Liver (tissue), 9 donors: ENCODE data around the gene TSSC4. TPM values are rescaled to one million over a fixed set of nuclear protein-coding genes. Genes with fewer than 3 reads are reported as not detected.

ENCODE experiments used
- DNase-seq: peaks from one replicate; pipeline ENCODE4 v3.0.0-alpha.2; 2017; ENCODE audit warnings: low spot score
- H3K27ac ChIP-seq, 2 donors: one replicate each; pipeline ENCODE4 v1.7.0; 2013; ENCODE audit warnings: inconsistent platforms in 2 of 2, low read length in 2 of 2, control low read depth in 1 of 2, low read depth in 1 of 2, mild to moderate bottlenecking in 1 of 2
- H3K27me3 ChIP-seq, 4 donors: one replicate each; pipeline versions ENCODE4 v1.6.1 to v1.7.0; 2013; ENCODE audit warnings: low read length in 3 of 4, inconsistent platforms in 1 of 4, mild to moderate bottlenecking in 1 of 4, moderate library complexity in 1 of 4; ENCODE audit not compliant: control insufficient read depth in 4 of 4, insufficient read depth in 4 of 4
- H3K36me3 ChIP-seq, 4 donors: one replicate each; pipeline versions ENCODE4 v1.6.1 to v1.7.0; 2013; ENCODE audit warnings: low read length in 3 of 4, mild to moderate bottlenecking in 3 of 4, low read depth in 1 of 4, moderate library complexity in 1 of 4; ENCODE audit not compliant: control insufficient read depth in 4 of 4, insufficient read depth in 3 of 4
- H3K4me1 ChIP-seq, 4 donors: one replicate each; pipeline versions ENCODE4 v1.6.1 to v1.7.0; 2013; ENCODE audit warnings: low read length in 3 of 4, mild to moderate bottlenecking in 3 of 4, moderate library complexity in 1 of 4; ENCODE audit not compliant: control insufficient read depth in 4 of 4, insufficient read depth in 4 of 4
- H3K4me3 ChIP-seq, 3 donors: one replicate each; pipeline versions ENCODE4 v1.6.1 to v1.7.0; 2013; ENCODE audit warnings: low read length in 3 of 3, control low read depth in 1 of 3, low read depth in 1 of 3, mild to moderate bottlenecking in 1 of 3
- H3K9ac ChIP-seq, 2 donors: one replicate each; pipeline ENCODE4 v1.7.0; 2013; ENCODE audit warnings: low read length in 2 of 2, mild to moderate bottlenecking in 2 of 2, moderate library complexity in 2 of 2, control low read depth in 1 of 2, low read depth in 1 of 2
- H3K9me3 ChIP-seq, 4 donors: one replicate each; pipeline versions ENCODE4 v1.6.1 to v1.7.0; 2013; ENCODE audit warnings: low read length in 3 of 4; ENCODE audit not compliant: control insufficient read depth in 4 of 4
- EGR1 ChIP-seq, 2 donors: IDR thresholded peaks; 2 replicates each; pipeline ENCODE4 v1.6.1; 2016 to 2018; ENCODE audit warnings: antibody characterized with exemption in 2 of 2, low read depth in 2 of 2
- FOXA2 ChIP-seq: IDR thresholded peaks from 2 replicates; pipeline ENCODE4 v1.6.1; 2016; ENCODE audit warnings: antibody characterized with exemption
- GABPA ChIP-seq, 2 donors: IDR thresholded peaks in 1 of 2; conservative IDR thresholded peaks in 1 of 2; 2 replicates each; pipeline ENCODE4 v1.6.1; 2016; ENCODE audit warnings: antibody characterized with exemption in 2 of 2, mild to moderate bottlenecking in 1 of 2, moderate library complexity in 1 of 2
- HNF4G ChIP-seq: IDR thresholded peaks from 2 replicates; pipeline ENCODE4 v1.6.1; 2016; ENCODE audit warnings: antibody characterized with exemption
- MAX ChIP-seq: IDR thresholded peaks from 2 replicates; pipeline ENCODE4 v1.6.1; 2016; ENCODE audit warnings: antibody characterized with exemption
- RAD21 ChIP-seq, 2 donors: IDR thresholded peaks; 2 replicates each; pipeline ENCODE4 v1.6.1; 2016; ENCODE audit warnings: antibody characterized with exemption in 2 of 2, mild to moderate bottlenecking in 2 of 2
- REST ChIP-seq: IDR thresholded peaks from 2 replicates; pipeline ENCODE4 v1.6.1; 2016; ENCODE audit warnings: antibody characterized with exemption, mild to moderate bottlenecking
- RXRA ChIP-seq, 2 donors: IDR thresholded peaks; 2 replicates each; pipeline ENCODE4 v1.6.1; 2017 to 2018; ENCODE audit warnings: antibody characterized with exemption in 2 of 2, mild to moderate bottlenecking in 1 of 2
- SP1 ChIP-seq: IDR thresholded peaks from 2 replicates; pipeline ENCODE4 v1.6.1; 2018; ENCODE audit warnings: antibody characterized with exemption, mild to moderate bottlenecking
- TAF1 ChIP-seq: conservative IDR thresholded peaks from 2 replicates; pipeline ENCODE4 v1.6.1; 2016; ENCODE audit warnings: antibody characterized with exemption, mild to moderate bottlenecking
- ZBTB33 ChIP-seq: IDR thresholded peaks from 2 replicates; pipeline ENCODE4 v1.6.1; 2016; ENCODE audit warnings: antibody characterized with exemption
- WGBS: extraction: QIAGEN DNeasy Blood & Tissue Kit; methylation state at CpG from one replicate; pipeline ENCODE4 v1.1.7; 2013; 5-methylcytosine and 5-hydroxymethylcytosine counted together
- polyA plus RNA-seq, 2 donors: library from polyadenylated mRNA; stranded (reverse) in 1 of 2; unstranded in 1 of 2; fragments of 200-250 nt in 1 of 2; fragments of >200 nt in 1 of 2; fragmentation: Nextera tagmentation in 1 of 2; extraction: Ambion mirVana in 1 of 2; gene quantifications; one replicate each; pipeline versions ENCODE4 v1.2.1 to v1.2.3, GENCODE V29; 2013 to 2015
- total RNA-seq, 2 donors: library from RNA; depleted of rRNA; stranded (reverse); fragments of >200 nt; gene quantifications; one replicate each; pipeline ENCODE4 v1.2.3, GENCODE V29; 2014
- donor health status: healthy.
- donor health status: healthy.
- donor health status: healthy.
- donor health status: healthy.
- donor health status: healthy.

TSSC4 gene
- total and polyA plus RNA-seq, 4 donors: 15.8 to 19.1 (median 17.6) TPM

GRCh38 chr11:2361565-2361964 lies 39.0 kb upstream of the TSSC4 start:
- WGBS: 81% methylated on average over 9 of the region's 9 CpGs
- no peaks in the 10 kb centered on the region for H3K9me3 ChIP-seq
- no peak overlapping the region for H3K27ac ChIP-seq
- H3K36me3 ChIP-seq: no peaks in the 10 kb centered on the region
- H3K27me3 ChIP-seq: no peaks in the 10 kb centered on the region
- no peak overlapping the region for H3K9ac ChIP-seq
- TF ChIP-seq SP1: no peak
- no peak for TF ChIP-seq TAF1
- no peak for TF ChIP-seq ZBTB33
- TF ChIP-seq MAX: no peak
- H3K4me3 ChIP-seq: no peak overlapping the region
- DNase-seq: no peak
- H3K4me1 ChIP-seq: peaks cover 0 to 3% (median 0%) of the 10 kb centered on the region in 4 donors

- no peaks in the 10 kb centered on the region for H3K36me3 ChIP-seq
- no peak overlapping the region for H3K4me3 ChIP-seq
- no peak for DNase-seq
- 90% methylated on average over 7 of the region's 7 CpGs for WGBS
- H3K27ac ChIP-seq: no peak overlapping the region
- no peak overlapping the region for H3K9ac ChIP-seq
- no peaks in the 10 kb centered on the region for H3K9me3 ChIP-seq
- H3K27me3 ChIP-seq: no peaks in the 10 kb centered on the region
- peaks cover 2 to 10% (median 5%) of the 10 kb centered on the region in 4 donors for H3K4me1 ChIP-seq
- TF ChIP-seq EGR1 (IDR thresholded peaks at IDR 0.05; ENCODE audit: low read depth in 2 of 2) (no peak), ZBTB33 (no peak), REST (no peak), TAF1 (no peak)
Observed at GRCh38 chr11:2362414-2362813, 38.1 kb upstream of the TSSC4 start.

GRCh38 chr11:2363130-2363529 lies 37.4 kb upstream of the TSSC4 start:
- Histone ChIP-seq H3K27me3 (no peaks in the 10 kb centered on the region), H3K36me3 (no peaks in the 10 kb centered on the region), H3K4me1 (peaks cover 5 to 17% (median 10%) of the 10 kb centered on the region in 4 donors), H3K4me3 (no peak overlapping the region), H3K9me3 (no peaks in the 10 kb centered on the region), H3K9ac (no peak overlapping the region), H3K27ac (no peak overlapping the region)
- DNase-seq: no peak
- 92% methylated on average over 10 of the region's 10 CpGs for WGBS
- TF ChIP-seq TAF1: no peak
- no peak for TF ChIP-seq FOXA2
- TF ChIP-seq HNF4G: no peak
- no peak for TF ChIP-seq RAD21 (IDR thresholded peaks at IDR 0.05)
- TF ChIP-seq GABPA (IDR thresholded peaks at IDR 0.05 in 1 of 2, conservative IDR thresholded peaks at IDR 0.05 in 1 of 2): no peak
- no peak for TF ChIP-seq ZBTB33
- TF ChIP-seq REST: no peak
- TF ChIP-seq RXRA (IDR thresholded peaks at IDR 0.05): no peak
